Right atrium auricular region (tissue), 2 donors: ENCODE results near the gene TPRX1. TPM values are rescaled to one million over a fixed set of nuclear protein-coding genes. Genes with fewer than 3 reads are reported as not detected.
A peak's percentile ranks its signal among the peaks of the same experiment; 100 is the strongest.

Experiments used
- DNase-seq: peaks from one replicate; pipeline ENCODE4 v3.0.0-alpha.2; 2019; ENCODE audit warnings: low spot score
- H3K27ac ChIP-seq, 2 donors: fragments of 200-600 bp; sonication (generic); 1 replicate in 1 of 2; 2 replicates in 1 of 2; pipeline ENCODE4 v1.5.1; 2016 to 2019
- H3K27me3 ChIP-seq, 2 donors: fragments of 200-600 bp; sonication (generic); one replicate each; pipeline versions ENCODE4 v1.5.1 to v1.6.0; 2017 to 2019
- H3K36me3 ChIP-seq: fragments of 200-600 bp; sonication (generic); one replicate; pipeline ENCODE4 v1.5.1; 2016
- H3K4me1 ChIP-seq, 2 donors: fragments of 200-600 bp; sonication (generic); one replicate each; pipeline versions ENCODE4 v1.5.1 to v1.6.0; 2017 to 2019
- H3K4me3 ChIP-seq, 2 donors: fragments of 200-600 bp; sonication (generic); 1 replicate in 1 of 2; 2 replicates in 1 of 2; pipeline ENCODE4 v1.5.1; 2017 to 2019; ENCODE audit warnings: mild to moderate bottlenecking in 1 of 2, moderate library complexity in 1 of 2
- H3K9me3 ChIP-seq, 2 donors: fragments of 200-600 bp; sonication (generic); one replicate each; pipeline ENCODE4 v1.5.1; 2019
- total RNA-seq, 2 donors: library from RNA; depleted of rRNA; stranded (reverse); fragments of >200 nt; gene quantifications; one replicate each; pipeline ENCODE4 v1.1.0, GENCODE V29; 2016
- TF ChIP-seq, protein P1 (sequence below), 2 donors: fragments of 200-600 bp; sonication (generic); IDR thresholded peaks; one replicate each; pipeline ENCODE4 v1.5.1; 2019; ENCODE audit warnings: antibody characterized with exemption in 2 of 2

TPRX1 gene
- total RNA-seq, 2 donors from 2014 or later = not detected

DNA sequence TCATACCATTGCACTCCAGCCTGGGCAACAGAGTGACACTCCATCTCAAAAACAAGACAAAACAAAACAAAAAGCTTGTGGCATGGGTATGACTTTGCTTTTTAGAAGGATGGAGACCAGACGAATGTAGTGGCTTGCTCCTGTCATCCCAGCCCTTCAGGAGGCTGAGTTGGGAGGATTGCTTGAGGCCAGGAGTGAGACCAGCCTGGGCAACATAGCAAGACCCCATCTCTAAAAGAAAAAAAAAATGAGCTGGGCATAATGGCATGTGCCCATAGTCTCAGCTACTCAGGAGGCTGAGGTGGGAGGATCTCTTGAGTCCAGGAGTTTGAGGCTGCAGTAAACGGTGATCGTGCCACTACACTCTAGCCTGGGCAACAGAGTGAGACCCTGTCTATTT is 42.2 kb downstream of the TPRX1 start:
- Histone ChIP-seq H3K27me3 (no peaks in the 10 kb centered on the region), H3K9me3 (no peaks in the 10 kb centered on the region), H3K27ac (no peak overlapping the region), H3K4me3 (no peak overlapping the region), H3K36me3 (peaks cover 20% of the 10 kb centered on the region), H3K4me1 (peaks cover 0 to 5% of the 10 kb centered on the region in 2 donors)
- no peak for DNase-seq
- TF ChIP-seq, protein P1, sequence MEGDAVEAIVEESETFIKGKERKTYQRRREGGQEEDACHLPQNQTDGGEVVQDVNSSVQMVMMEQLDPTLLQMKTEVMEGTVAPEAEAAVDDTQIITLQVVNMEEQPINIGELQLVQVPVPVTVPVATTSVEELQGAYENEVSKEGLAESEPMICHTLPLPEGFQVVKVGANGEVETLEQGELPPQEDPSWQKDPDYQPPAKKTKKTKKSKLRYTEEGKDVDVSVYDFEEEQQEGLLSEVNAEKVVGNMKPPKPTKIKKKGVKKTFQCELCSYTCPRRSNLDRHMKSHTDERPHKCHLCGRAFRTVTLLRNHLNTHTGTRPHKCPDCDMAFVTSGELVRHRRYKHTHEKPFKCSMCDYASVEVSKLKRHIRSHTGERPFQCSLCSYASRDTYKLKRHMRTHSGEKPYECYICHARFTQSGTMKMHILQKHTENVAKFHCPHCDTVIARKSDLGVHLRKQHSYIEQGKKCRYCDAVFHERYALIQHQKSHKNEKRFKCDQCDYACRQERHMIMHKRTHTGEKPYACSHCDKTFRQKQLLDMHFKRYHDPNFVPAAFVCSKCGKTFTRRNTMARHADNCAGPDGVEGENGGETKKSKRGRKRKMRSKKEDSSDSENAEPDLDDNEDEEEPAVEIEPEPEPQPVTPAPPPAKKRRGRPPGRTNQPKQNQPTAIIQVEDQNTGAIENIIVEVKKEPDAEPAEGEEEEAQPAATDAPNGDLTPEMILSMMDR (IDR thresholded peaks at IDR 0.05) = no peak

DNA sequence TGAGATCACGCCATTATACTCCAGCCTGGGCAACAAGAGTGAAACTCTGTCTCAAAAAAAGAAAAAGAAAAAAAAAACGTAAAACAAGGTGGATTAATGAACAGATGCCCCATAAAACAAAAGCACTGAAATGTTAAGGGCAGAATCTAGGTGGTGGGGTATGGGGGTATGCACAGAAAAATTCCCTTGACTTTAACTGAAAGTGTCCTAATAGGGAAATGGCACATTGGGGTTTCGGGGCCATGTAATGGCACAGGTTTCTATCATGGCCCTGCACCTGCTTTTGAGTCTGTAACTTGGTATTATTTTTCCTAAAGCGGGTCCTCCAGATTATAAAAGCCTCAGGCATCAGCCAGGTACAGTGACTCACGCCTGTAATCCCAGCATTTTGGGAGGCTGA is 42.8 kb downstream of the TPRX1 start:
- no peak for DNase-seq
- H3K27me3 ChIP-seq = no peaks in the 10 kb centered on the region
- no peaks in the 10 kb centered on the region for H3K9me3 ChIP-seq
- no peak overlapping the region for H3K27ac ChIP-seq
- TF ChIP-seq, protein P1 (IDR thresholded peaks at IDR 0.05) = no peak
- H3K4me1 ChIP-seq = peaks cover 0 to 9% of the 10 kb centered on the region in 2 donors
- peaks cover 25% of the 10 kb centered on the region for H3K36me3 ChIP-seq
- H3K4me3 ChIP-seq = no peak overlapping the region

DNA sequence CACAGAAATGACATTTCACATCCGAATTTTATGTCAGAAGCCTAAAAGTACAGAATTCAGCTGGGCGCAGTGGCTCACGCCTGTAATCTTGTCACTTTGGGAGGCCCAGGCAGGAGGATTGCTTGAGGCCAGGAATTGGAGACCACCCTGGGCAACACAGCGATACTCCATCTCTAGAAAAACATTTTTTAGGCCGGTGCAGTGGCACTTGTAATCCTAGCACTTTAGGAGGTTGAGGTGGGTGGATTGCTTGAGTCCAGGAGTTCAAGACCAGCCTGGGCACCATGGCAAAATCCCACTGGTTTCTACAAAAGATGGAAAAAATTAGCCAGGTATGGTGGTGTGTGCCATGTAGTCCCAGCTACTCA is 43.7 kb downstream of the TPRX1 start:
- TF ChIP-seq, protein P1 (IDR thresholded peaks at IDR 0.05) = no peak
- H3K36me3 ChIP-seq = peaks cover 35% of the 10 kb centered on the region
- no peak overlapping the region for H3K4me3 ChIP-seq
- no peaks in the 10 kb centered on the region for H3K9me3 ChIP-seq
- no peak for DNase-seq
- peaks cover 0 to 6% of the 10 kb centered on the region in 2 donors for H3K4me1 ChIP-seq
- no peak overlapping the region for H3K27ac ChIP-seq
- H3K27me3 ChIP-seq = no peaks in the 10 kb centered on the region

DNA sequence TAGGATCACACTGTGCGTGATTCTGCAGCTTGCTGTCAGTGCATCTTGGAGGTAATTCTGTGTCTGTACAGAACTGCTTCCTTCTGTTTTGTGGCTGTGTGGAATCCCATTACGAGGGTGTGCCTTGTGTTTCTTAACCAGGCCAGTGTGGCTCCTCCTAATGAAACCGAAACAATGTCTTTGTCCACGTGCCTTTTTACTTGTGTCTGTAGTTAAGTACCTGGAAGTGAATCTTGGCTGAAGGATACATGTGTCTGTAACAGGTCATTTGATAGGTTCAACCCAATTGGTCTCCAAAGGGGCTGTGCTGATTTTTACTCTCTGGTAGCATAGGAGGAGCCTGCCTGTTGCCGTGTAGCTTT is 45.9 kb downstream of the TPRX1 start:
- no peak for DNase-seq
- peaks cover 0 to 6% of the 10 kb centered on the region in 2 donors for H3K4me1 ChIP-seq
- no peak overlapping the region for H3K27ac ChIP-seq
- no peak overlapping the region for H3K4me3 ChIP-seq
- H3K9me3 ChIP-seq = no peaks in the 10 kb centered on the region
- TF ChIP-seq, protein P1 (IDR thresholded peaks at IDR 0.05) = no peak
- no peaks in the 10 kb centered on the region for H3K27me3 ChIP-seq
- peaks cover 57% of the 10 kb centered on the region for H3K36me3 ChIP-seq

DNA sequence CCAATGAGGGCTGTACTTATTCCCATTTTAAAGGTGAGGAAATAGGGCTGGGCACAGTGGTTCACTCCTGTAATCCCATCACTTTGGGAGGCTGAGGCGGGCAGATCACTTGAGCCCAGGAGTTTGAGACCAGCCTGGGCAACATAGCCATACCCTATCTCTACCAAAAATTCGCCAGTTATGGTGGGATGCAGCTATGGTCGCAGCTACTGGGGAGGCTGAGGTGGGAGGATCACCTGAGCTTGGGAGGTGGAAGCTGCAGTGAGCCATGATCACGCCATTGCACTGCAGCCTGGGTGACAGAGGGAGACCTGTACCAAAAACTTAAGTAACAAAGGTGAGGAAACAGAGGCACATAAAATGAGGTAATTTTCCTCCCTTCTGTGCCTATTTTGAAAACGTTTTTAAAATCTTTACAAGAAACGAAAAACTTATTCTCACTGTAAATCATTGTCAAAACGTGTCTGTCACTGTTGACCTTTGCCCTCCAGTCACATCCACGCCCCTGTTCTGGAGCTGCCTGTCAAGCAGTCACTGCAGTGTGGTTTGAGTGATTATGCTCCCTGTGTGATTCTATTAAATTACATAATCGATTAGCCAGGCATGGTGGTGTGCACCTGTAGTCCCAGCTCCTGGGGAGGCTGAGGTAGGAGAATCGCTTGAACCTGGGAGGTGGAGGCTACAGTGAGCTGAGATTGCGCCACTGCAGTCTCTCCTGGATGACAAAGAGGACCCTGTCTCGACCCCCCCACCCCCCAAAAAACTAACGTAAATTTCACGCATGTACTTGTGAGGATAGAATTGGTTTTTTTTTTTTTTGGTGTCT is 46.5 kb downstream of the TPRX1 start:
- Histone ChIP-seq H3K36me3 (peaks cover 63% of the 10 kb centered on the region), H3K9me3 (no peaks in the 10 kb centered on the region), H3K4me3 (no peak overlapping the region), H3K27ac (peak overlapping the region in 1 of 2 donors; percentile 16), H3K27me3 (no peaks in the 10 kb centered on the region), H3K4me1 (peaks cover 0 to 6% of the 10 kb centered on the region in 2 donors)
- DNase-seq = no peak
- TF ChIP-seq, protein P1 (IDR thresholded peaks at IDR 0.05) = no peak
